ENCODE results near the gene GBA3. TPM values are rescaled to one million over a fixed set of nuclear protein-coding genes. Genes with fewer than 3 reads are reported as not detected.

The GBA3 gene
- total RNA-seq, 3 donors from 2014 or later, result 0.16 to 2.9 (median 1.6) TPM

DNA sequence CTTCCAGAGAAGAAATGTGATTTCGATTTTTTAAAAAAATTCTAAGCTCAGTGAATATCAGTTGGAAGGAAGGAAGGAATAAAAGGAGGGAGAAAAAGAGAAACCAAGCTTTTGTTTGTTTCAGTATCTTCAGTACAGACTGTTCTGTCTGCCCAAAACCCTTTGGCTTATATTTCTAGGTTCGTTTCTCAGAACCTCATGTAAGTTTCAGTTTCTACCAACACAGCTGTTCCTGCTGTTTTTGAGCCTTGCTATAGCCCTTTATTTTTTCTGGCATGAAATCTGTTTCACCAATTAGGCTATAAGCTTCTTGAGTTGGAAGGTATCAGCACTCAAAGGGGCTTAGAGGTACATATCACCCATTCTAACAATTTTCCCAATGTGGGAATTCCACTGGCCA is 157.9 kb downstream of the GBA3 start:
- Histone ChIP-seq H3K4me3 (no peak overlapping the region), H3K9me3 (no peaks in the 10 kb centered on the region), H3K27ac (no peak overlapping the region), H3K27me3 (no peaks in the 10 kb centered on the region), H3K36me3 (no peaks in the 10 kb centered on the region), H3K4me1 (no peaks in the 10 kb centered on the region)
- TF ChIP-seq POLR2A (IDR thresholded peaks at IDR 0.05) (no peak), POLR2AphosphoS5 (IDR thresholded peaks at IDR 0.05) (no peak)
- TF ChIP-seq, protein P1, sequence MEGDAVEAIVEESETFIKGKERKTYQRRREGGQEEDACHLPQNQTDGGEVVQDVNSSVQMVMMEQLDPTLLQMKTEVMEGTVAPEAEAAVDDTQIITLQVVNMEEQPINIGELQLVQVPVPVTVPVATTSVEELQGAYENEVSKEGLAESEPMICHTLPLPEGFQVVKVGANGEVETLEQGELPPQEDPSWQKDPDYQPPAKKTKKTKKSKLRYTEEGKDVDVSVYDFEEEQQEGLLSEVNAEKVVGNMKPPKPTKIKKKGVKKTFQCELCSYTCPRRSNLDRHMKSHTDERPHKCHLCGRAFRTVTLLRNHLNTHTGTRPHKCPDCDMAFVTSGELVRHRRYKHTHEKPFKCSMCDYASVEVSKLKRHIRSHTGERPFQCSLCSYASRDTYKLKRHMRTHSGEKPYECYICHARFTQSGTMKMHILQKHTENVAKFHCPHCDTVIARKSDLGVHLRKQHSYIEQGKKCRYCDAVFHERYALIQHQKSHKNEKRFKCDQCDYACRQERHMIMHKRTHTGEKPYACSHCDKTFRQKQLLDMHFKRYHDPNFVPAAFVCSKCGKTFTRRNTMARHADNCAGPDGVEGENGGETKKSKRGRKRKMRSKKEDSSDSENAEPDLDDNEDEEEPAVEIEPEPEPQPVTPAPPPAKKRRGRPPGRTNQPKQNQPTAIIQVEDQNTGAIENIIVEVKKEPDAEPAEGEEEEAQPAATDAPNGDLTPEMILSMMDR (IDR thresholded peaks at IDR 0.05), result no peak
- intact Hi-C loops (cut with DNase I; ENCODE audit: low total_unique reads), result no loop called here
- no peak for DNase-seq (ENCODE audit: low spot score in 2 of 2)

DNA sequence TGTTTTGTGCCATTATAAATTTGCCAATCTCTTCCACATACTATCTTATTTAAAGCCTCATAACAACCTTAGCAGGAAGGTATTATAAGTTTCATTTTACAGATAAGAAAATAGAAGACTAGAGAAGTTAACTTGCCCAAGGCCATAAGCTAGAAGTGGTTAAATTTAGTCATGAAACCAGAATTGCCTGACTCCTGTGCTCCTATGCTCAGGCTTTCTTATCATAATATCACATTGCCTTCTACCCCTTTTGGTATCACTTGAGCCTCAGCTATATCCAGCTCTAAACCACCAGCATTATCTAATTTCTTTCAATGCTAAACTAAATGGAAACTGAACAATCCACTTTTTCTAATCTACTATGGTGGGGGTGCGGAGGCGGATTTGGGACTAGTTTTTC is 164.7 kb downstream of the GBA3 start:
- Histone ChIP-seq H3K4me1 (no peaks in the 10 kb centered on the region), H3K4me3 (no peak overlapping the region), H3K27ac (no peak overlapping the region), H3K27me3 (no peaks in the 10 kb centered on the region), H3K36me3 (no peaks in the 10 kb centered on the region), H3K9me3 (no peaks in the 10 kb centered on the region)
- no peak for TF ChIP-seq POLR2AphosphoS5 (IDR thresholded peaks at IDR 0.05)
- no peak for TF ChIP-seq POLR2A (IDR thresholded peaks at IDR 0.05)
- TF ChIP-seq, protein P1 (IDR thresholded peaks at IDR 0.05), result no peak
- intact Hi-C loops (cut with DNase I; ENCODE audit: low total_unique reads), result no loop called here
- no peak for DNase-seq (ENCODE audit: low spot score in 2 of 2)

DNA sequence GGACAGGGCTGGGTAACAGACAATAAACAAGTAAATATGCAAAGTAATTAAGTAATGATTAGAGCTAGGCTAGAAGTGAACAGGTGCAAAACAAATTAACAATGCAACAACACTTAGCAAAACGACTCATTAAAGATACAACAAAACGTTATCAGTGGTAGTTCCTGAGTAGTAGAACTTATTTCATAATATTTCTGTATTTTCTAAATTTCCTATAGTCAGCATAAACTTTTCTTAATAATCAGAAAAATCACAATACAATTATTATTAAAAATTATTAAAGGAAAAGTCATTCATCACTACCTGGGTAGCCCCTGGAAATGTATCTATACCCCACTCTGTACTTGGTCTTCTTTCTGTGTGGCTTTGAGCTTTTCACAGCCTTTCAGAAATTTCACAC is 166.6 kb downstream of the GBA3 start:
- Histone ChIP-seq H3K27ac (no peak overlapping the region), H3K4me1 (no peaks in the 10 kb centered on the region), H3K9me3 (no peaks in the 10 kb centered on the region), H3K36me3 (no peaks in the 10 kb centered on the region), H3K4me3 (no peak overlapping the region), H3K27me3 (no peaks in the 10 kb centered on the region)
- TF ChIP-seq POLR2A (IDR thresholded peaks at IDR 0.05) (no peak), POLR2AphosphoS5 (IDR thresholded peaks at IDR 0.05) (no peak)
- TF ChIP-seq, protein P1 (IDR thresholded peaks at IDR 0.05), result no peak
- no peak for DNase-seq (ENCODE audit: low spot score in 2 of 2)
- intact Hi-C loops (cut with DNase I; ENCODE audit: low total_unique reads), result no loop called here

Other genes with a start within 250 kb of the GBA3 start
- 10 to 100 TPM; 34.6 to 74.8 (median 45.9) TPM for gene ADGRA3, start 176.9 kb upstream of the GBA3 start, total RNA-seq